IPS DF 19.7 (cell line): Measurements from ENCODE around the gene SRCAP.
"Not testable (repeated sequence)": the region's sequence is repeated elsewhere in the genome, so short reads cannot be mapped to it uniquely, and the experiment has no call there.

Experiments used
- DNase-seq: peaks from one replicate; pipeline ENCODE4 v3.0.0-alpha.2; 2013; ENCODE audit warnings: low read depth, low spot score

The SRCAP gene

GRCh38 chr16:30663820-30664219 is 35.2 kb upstream of the SRCAP start:
- no peak for DNase-seq

GRCh38 chr16:30664616-30665109 is 34.3 kb upstream of the SRCAP start:
- DNase-seq: no peak

DNA sequence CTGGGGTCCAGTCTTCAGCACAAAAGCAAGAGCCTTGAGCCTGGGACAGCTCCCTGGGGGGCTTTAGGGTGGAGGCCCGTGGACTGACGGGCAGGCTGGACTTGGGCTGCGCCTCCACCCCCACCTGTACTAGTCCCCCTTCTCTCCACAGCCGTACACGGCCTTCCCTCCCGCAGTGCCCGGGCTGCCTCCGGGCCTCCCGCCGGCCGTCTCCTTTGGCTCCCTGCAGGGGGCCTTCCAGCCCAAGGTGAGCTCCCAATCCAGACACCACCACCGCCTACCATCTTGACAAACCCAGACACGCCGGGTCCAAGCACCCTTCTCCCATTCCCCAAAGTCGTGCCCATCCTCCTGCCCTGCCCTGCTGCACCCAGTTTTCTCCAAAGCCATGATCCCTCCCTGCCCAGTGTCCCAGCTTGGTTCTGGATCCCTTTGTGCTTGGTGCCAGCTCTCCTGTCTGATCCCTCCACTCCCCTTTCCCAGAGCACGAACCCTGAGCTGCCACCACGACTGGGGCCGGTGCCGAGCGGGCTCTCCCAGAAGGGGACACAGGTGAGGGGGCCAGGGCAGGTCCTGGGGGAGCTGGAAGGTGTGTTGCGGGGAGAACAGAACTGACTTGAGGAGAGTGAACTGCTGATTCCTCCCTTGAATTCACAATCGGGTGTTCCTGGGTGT is 33.7 kb upstream of the SRCAP start:
- DNase-seq: no peak

DNA sequence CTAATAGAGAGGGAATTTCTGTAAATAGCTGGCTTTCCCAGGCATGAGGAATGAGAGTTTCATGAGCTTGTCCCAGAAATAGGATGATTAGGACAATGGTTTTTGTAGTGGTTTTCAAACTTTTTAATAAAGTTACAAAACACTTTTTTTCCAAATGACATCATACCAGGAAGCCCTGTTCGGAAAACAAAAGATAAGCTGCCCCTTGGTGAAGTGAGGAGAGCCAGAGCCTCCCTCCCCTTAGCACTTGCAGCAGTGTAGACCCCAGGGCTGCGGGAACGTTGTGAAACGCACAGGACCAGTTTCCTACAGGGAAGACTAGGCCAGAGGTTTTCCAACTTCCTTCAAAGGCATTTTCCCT is 33.2 kb upstream of the SRCAP start:
- no peak for DNase-seq

DNA sequence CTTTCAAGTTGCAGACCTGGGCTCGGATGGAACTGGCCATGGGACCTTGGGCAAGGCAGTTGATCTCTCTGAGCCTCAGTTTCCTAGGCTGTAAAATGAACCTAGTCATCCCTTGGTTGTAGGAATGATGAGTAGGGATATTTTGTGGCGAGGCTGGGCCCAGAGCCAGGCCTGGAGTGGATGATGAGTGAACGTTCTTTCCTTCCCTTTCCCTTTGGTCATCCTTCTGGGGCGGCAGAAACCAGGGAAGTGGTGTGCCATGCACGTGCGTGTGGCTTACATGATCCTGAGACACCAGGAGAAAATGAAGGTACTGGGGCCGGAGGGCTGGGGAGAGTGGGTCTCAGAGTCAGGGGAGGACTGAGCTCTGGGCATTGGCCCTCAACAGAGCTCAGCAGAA is 32.3 kb upstream of the SRCAP start:
- no peak for DNase-seq

DNA sequence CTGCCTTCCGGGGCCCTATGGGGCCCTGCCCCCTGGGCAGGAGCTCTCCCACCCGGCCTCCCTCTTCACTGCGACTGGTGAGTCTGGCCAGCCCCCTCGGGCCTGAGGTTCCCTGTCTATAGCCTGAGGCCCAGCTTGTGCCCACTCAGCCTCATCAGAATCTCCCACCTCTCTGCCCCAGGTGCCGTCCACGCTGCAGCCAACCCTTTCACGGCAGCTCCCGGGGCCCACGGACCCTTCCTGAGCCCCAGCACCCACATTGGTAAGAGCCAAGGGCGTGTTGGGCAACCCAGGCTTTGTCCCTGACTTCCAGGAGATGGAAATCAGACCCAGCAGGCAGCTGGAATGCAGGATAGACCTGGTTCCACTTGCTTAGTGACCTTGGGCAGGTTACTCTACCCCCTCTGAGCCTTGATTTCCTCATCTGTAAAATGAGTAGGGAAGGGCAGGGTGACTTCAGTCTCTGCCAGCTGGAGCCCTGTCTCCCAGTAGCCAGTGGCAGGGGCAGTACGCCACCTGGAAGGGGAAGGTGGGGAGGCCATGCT is 31.5 kb upstream of the SRCAP start:
- DNase-seq: no peak

DNA sequence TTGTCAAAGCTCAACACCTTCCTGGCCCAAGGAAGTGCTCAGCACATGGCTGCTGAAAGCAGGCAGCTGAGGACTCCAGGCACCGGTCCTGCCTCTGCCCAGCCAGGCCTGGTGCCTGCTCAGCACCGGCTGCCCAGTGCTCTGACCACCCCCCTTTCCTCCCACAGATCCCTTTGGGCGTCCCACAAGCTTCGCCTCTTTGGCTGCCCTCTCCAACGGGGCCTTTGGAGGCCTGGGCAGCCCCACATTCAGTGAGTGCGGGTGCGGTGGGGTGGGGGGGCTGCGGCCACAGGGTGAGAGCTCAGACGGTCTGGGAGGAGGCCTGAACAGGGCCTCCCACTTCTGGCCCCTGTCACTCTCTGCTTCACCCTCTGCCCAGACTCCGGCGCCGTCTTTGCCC is 30.6 kb upstream of the SRCAP start:
- no peak for DNase-seq

DNA sequence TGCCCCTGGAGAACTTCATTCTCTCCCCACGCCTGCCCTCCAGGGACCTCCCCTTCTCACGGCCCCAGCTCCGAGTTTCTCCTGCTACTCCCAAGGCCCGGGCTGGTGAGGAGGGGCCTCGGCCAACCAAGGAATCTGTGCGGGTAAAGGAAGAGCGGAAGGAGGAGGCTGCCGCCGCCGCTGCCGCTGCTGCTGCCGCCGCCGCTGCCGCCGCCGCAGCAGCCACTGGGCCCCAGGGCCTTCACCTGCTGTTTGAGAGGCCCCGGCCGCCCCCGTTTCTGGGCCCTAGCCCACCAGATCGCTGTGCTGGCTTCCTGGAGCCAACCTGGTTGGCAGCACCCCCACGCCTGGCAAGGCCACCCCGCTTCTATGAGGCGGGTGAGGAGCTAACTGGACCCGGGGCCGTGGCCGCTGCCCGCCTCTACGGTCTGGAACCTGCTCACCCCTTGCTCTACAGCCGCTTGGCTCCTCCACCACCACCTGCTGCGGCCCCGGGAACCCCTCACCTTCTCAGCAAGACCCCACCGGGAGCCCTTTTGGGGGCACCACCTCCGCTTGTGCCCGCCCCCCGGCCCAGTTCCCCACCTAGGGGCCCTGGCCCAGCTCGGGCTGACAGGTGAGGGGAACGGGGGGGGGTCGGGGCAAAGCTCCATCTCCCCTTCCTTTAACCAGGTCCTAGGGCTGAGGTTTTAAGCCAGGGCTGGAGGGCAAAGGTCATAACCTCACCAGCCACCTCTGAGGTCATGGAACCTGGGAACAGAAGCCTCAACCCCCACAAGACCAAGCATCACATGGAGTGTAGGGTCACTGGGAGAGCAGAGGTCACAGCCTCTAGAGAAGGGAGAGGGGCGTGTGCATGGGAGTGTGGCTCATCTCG is 29.7 kb upstream of the SRCAP start:
- DNase-seq: no peak

- DNase-seq: no peak
These were observed 28.8 kb upstream of the SRCAP start for GRCh38 chr16:30669903-30670824.

- DNase-seq: no peak
These were observed 23.8 kb upstream of the SRCAP start for GRCh38 chr16:30675143-30675542.

DNA sequence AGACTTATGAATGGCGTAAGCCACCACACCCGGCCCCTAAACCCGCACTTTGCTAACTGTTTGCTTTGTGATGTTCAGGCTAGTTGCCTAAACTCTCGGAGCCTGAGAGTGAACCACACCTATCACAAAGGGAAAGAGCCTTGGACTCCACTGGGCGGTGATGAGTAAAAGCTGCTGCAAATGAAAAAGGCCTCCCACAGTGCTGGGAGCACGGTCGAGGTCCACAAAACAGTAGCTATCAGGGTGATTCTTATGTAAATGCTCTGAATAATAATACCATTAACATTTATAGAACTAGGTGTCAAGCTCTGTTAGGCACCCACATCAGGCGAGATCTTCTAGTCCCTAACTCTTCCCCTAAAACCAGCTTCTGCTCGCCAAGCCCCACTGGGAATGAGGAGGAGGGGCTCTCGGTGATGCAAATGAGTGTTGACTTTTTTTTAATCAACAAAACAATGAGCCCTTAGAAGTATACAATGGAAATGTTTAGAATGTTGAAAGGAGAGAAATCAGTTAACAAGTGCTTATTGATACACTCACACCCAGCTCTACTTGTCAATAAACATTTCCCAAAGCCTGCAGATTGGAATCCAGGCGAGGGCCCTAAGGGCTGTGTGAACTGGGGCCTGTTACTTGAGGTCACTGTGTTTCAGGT is 20.9 kb upstream of the SRCAP start:
- peak; percentile 98 for DNase-seq

DNA sequence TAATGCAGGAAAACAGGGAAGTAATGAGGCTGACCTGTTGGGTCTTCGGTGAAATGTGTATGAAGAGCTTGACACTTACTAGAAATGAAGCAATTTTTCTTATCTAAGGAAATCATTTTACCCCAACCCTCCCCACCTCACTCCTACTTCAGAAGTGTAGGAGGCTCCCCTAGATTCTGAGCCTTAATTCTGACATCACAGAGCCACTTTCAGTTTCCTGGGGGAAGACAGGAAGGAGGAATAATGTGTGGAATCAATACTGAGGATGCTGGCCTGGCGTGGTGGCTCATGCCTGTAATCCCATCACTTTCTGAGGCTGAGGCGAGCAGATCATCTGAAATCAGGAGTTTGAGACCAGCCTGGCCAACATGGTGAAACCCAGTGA is 20.4 kb upstream of the SRCAP start:
- DNase-seq: no peak

GRCh38 chr16:30680326-30680725 is 18.6 kb upstream of the SRCAP start:
- DNase-seq: no peak

DNA sequence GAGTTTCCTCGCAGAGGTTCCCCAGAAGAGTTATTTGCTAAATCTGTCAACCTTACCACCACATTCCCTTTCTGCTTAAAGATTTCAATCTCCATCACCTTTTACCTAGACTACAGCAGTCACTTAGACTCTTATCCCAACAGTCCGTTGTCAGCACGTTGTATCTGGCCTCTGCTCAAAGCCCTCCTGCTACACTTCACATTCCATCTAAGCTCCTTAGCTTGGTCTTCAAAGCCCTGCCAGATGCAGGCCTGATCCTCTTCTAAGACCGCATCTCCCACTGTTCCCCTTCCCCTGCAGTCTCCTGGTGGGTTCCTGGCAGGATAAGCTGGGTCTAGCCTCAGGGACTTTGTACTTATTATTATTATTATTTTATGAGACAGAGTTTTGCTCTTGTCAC is 10.3 kb upstream of the SRCAP start:
- no peak for DNase-seq

DNA sequence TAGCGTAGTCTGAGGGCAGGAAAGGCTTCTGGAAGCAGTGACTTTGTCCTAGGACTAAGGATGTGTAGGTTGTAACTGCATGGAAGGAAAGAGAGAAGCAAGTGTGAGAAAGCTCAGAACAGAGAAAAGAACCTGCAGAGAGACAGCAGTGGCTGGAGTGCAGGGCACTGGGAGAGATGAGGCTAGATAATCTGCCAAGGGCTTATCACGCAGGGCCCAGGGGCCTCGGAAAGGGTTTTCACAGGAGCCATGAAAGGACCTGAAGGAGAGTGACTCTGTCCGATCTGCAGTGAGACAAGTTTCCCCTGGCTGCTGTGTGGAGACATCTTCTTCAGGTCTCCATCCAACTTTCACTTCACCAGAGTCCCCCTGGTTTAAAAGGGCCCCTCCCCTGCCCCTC is 7.1 kb upstream of the SRCAP start:
- no peak for DNase-seq

- DNase-seq: no peak
These were observed 6.4 kb upstream of the SRCAP start for GRCh38 chr16:30692396-30693064.

GRCh38 chr16:30694926-30695693 is 3.9 kb upstream of the SRCAP start:
- no peak for DNase-seq

DNA sequence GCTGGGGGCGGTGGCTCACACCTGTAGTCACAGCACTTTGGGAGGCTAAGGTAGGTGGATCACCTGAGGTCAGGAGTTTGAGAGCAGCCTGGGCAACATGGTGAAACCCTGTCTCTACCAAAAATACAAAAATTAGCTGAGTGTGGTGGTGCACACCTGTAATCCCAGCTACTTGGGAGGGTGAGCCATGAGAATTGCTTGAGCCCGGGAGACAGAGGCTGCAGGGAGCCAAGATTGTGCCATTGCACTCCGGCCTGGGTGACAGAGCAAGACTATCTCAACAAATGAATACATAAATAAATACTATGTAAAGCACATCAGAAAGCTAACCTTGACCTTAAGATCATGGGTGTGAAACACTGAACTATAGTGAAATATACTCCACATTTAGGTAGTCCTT is 2.3 kb upstream of the SRCAP start:
- DNase-seq: not testable (repeated sequence)

DNA sequence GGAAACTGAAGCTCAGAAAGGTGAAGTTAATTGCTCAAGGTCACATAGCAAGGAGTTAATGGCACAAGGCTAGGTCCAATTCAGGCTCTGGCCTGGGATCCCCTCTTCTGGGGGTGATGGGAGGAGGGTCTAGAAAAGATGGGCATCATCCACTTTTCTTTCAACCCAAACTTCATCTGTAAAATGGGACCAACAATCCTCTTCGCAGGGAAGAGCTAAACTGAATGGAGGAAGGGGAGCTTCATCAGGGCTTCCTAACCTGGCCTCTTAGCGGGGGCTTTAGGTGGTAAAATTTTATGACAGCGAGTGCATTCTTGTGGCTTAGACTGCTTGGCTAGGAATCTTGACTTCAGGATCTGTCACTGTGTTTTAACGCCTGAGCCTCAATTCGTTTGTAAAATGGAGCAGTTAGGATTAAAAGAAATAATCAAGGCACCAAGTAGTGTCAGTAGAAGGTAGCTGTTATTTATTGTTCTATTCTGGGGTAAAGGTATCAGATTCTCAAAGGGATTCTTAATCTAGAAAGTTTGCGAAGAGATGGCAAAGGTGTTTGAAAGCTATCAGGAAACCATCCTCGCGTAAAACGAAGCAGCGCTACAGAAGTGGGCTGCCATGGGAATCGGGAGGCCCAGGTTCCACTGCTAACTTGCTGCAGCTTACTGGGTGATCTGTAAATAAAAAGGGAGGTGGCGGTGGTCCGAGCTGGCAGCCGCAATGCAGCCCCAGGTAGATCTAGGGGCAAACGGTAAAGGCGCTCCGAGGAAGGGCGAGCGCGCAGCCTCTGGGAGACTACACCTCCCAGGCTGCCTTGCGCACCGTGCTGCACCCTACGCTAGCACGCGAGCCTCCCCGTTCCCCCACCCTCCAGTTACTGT is 1.5 kb upstream of the SRCAP start:
- DNase-seq: peak; percentile 87
